ENCODE measurements around the gene PRCC.

DNA sequence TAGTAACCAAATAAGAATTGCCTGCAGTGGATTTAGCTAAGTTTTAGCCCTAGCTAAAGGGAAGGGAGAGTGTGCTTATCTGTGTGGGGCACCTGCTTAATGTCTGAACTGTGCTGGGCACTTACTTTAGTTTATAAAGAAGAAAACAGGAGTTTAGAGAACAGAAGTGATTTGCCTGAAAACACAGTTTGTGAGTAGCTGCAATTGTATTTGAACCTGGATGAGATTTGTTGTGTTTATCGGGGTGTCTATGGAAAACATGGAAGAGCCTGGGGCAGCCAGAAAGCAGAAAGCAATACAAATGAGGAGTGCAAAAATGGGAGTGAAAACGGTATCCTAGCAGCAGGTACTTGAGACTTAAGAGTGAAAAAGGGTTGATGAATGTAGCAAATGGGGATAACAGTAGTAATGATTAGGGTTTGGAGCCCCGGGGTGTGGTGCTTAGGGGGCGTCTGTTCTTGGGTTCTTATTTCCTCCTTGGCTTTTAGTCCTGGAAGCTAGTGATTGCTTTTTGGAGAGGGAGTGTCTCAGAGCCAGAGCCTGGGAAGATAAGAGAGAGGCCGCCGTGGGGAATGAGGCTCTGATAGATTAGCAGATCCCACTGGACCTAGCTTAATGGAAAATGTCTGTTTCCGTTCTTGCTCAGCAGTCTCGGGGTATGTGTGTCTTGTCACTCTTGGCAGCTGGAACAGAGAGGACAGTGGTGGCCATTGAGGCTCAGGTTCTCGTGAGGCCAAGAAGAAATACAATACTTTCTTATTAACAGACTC lies 5.6 kb downstream of the PRCC start:
- TF ChIP-seq, protein P1, sequence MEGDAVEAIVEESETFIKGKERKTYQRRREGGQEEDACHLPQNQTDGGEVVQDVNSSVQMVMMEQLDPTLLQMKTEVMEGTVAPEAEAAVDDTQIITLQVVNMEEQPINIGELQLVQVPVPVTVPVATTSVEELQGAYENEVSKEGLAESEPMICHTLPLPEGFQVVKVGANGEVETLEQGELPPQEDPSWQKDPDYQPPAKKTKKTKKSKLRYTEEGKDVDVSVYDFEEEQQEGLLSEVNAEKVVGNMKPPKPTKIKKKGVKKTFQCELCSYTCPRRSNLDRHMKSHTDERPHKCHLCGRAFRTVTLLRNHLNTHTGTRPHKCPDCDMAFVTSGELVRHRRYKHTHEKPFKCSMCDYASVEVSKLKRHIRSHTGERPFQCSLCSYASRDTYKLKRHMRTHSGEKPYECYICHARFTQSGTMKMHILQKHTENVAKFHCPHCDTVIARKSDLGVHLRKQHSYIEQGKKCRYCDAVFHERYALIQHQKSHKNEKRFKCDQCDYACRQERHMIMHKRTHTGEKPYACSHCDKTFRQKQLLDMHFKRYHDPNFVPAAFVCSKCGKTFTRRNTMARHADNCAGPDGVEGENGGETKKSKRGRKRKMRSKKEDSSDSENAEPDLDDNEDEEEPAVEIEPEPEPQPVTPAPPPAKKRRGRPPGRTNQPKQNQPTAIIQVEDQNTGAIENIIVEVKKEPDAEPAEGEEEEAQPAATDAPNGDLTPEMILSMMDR (conservative IDR thresholded peaks at IDR 0.05; ENCODE audit: low read length) = no peak
- TF ChIP-seq EZH2phosphoT487 (IDR thresholded peaks at IDR 0.05; ENCODE audit: borderline replicate concordance) = no peak
